Thyroid gland (tissue), 4 donors: ENCODE measurements around the gene UQCR11. TPM values are rescaled to one million over a fixed set of nuclear protein-coding genes. Genes with fewer than 3 reads are reported as not detected.

Experiments
- DNase-seq, 2 donors: peaks; one replicate each; pipeline ENCODE4 v3.0.0-alpha.2; 2019
- H3K27ac ChIP-seq, 3 donors: fragments of 200-600 bp; sonication (generic); 1 replicate in 2 of 3; 2 replicates in 1 of 3; pipeline ENCODE4 v1.5.1; 2016 to 2019; ENCODE audit warnings: mild to moderate bottlenecking in 1 of 3, moderate library complexity in 1 of 3
- H3K27me3 ChIP-seq: fragments of 200-600 bp; sonication (generic); one replicate; pipeline ENCODE4 v1.5.1; 2019
- H3K36me3 ChIP-seq, 2 donors: fragments of 200-600 bp; sonication (generic); one replicate each; pipeline ENCODE4 v1.5.1; 2016 to 2019
- H3K4me1 ChIP-seq, 2 donors: fragments of 200-600 bp; sonication (generic); one replicate each; pipeline ENCODE4 v1.5.1; 2017 to 2019
- H3K4me3 ChIP-seq, 3 donors: fragments of 200-600 bp; sonication (generic); replicated peaks in 1 of 3; 1 replicate in 2 of 3; 2 replicates in 1 of 3; pipeline ENCODE4 v1.5.1; 2016; ENCODE audit warnings: mild to moderate bottlenecking in 1 of 3
- H3K9me3 ChIP-seq: fragments of 200-600 bp; sonication (generic); one replicate; pipeline ENCODE4 v1.5.1; 2017
- CTCF ChIP-seq, 6 experiments: fragments of 200-600 bp in 3 of 6; fragments of 450-650 bp in 3 of 6; sonication (generic) in 3 of 6; IDR thresholded peaks; one replicate each; pipeline ENCODE4 v1.5.1; 2016 to 2019; ENCODE audit warnings: antibody characterized with exemption in 6 of 6, mild to moderate bottlenecking in 2 of 6, inconsistent platforms in 1 of 6, moderate library complexity in 1 of 6
- POLR2A ChIP-seq, 2 donors: fragments of 450-650 bp; IDR thresholded peaks; one replicate each; pipeline ENCODE4 v1.6.1; 2017; ENCODE audit warnings: antibody characterized with exemption in 2 of 2, mild to moderate bottlenecking in 2 of 2, moderate library complexity in 1 of 2
- WGBS, 2 donors: methylation state at CpG; one replicate each; pipeline ENCODE4 v1.1.5; 2017; 5-methylcytosine and 5-hydroxymethylcytosine counted together
- intact Hi-C: fragments of 100-400 bp; cut with DNase I; formaldehyde crosslinking; loops from one replicate; pipeline ENCODE4 v1.15.1; 2023
- total RNA-seq, 4 donors: library from RNA; depleted of rRNA; stranded (reverse); fragments of >200 nt; gene quantifications; one replicate each; pipeline ENCODE4 v1.2.3, GENCODE V29; 2016

Gene UQCR11
- total RNA-seq, 4 donors from 2014 or later = 52.0 to 154 (median 61.9) TPM

- H3K27ac ChIP-seq = no peak overlapping the region
- intact Hi-C loops = no loop called here
- no peaks in the 10 kb centered on the region for H3K27me3 ChIP-seq
- H3K9me3 ChIP-seq = no peaks in the 10 kb centered on the region
- no peak for DNase-seq
- peaks cover 6 to 7% of the 10 kb centered on the region in 2 donors for H3K36me3 ChIP-seq
- H3K4me3 ChIP-seq = no peak overlapping the region
- TF ChIP-seq CTCF (IDR thresholded peaks at IDR 0.05) = no peak
- no peak for TF ChIP-seq POLR2A (IDR thresholded peaks at IDR 0.05)
- 92 to 95% methylated on average over 10 to 11 of the region's 11 CpGs for WGBS, 2 donors
- H3K4me1 ChIP-seq = no peaks in the 10 kb centered on the region
Measured at GRCh38 chr19:1633269-1633826, 28.1 kb upstream of the UQCR11 start.

- Histone ChIP-seq H3K36me3 (peaks cover 4 to 7% of the 10 kb centered on the region in 2 donors), H3K4me1 (no peaks in the 10 kb centered on the region), H3K9me3 (no peaks in the 10 kb centered on the region), H3K27me3 (no peaks in the 10 kb centered on the region), H3K4me3 (no peak overlapping the region), H3K27ac (no peak overlapping the region)
- no peak for DNase-seq
- TF ChIP-seq CTCF (IDR thresholded peaks at IDR 0.05) (no peak), POLR2A (IDR thresholded peaks at IDR 0.05) (no peak)
- WGBS, 2 donors = 96 to 97% methylated on average over 10 to 11 of the region's 26 CpGs
- intact Hi-C loops = no loop called here
Measured at GRCh38 chr19:1632462-1633268, 27.4 kb upstream of the UQCR11 start.

GRCh38 chr19:1631557-1632100, 26.4 kb upstream of the UQCR11 start:
- Histone ChIP-seq H3K9me3 (no peaks in the 10 kb centered on the region), H3K36me3 (peaks cover 4 to 7% of the 10 kb centered on the region in 2 donors), H3K4me3 (no peak overlapping the region), H3K4me1 (no peaks in the 10 kb centered on the region), H3K27ac (no peak overlapping the region), H3K27me3 (no peaks in the 10 kb centered on the region)
- TF ChIP-seq CTCF (IDR thresholded peaks at IDR 0.05) = no peak
- TF ChIP-seq POLR2A (IDR thresholded peaks at IDR 0.05) = no peak
- intact Hi-C loops = no loop called here
- WGBS, 2 donors = 94 to 95% methylated on average over 12 to 28 of the region's 31 CpGs
- no peak for DNase-seq

GRCh38 chr19:1630811-1631210, 25.5 kb upstream of the UQCR11 start:
- TF ChIP-seq POLR2A (IDR thresholded peaks at IDR 0.05) (no peak), CTCF (IDR thresholded peaks at IDR 0.05) (no peak)
- Histone ChIP-seq H3K4me1 (no peaks in the 10 kb centered on the region), H3K4me3 (no peak overlapping the region), H3K27ac (no peak overlapping the region), H3K27me3 (no peaks in the 10 kb centered on the region), H3K36me3 (peaks cover 4 to 7% of the 10 kb centered on the region in 2 donors), H3K9me3 (no peaks in the 10 kb centered on the region)
- intact Hi-C loops = no loop called here
- no peak for DNase-seq
- WGBS, 2 donors = 84% methylated on average over 6 of the region's 17 CpGs; no CpG with 5 or more reads in 1 of the 2 donors

- Histone ChIP-seq H3K36me3 (peaks cover 4 to 7% of the 10 kb centered on the region in 2 donors), H3K4me3 (no peak overlapping the region), H3K9me3 (no peaks in the 10 kb centered on the region), H3K4me1 (no peaks in the 10 kb centered on the region), H3K27me3 (no peaks in the 10 kb centered on the region), H3K27ac (no peak overlapping the region)
- intact Hi-C loops = no loop called here
- 92 to 97% methylated on average over 10 to 15 of the region's 20 CpGs for WGBS, 2 donors
- TF ChIP-seq CTCF (IDR thresholded peaks at IDR 0.05) (no peak), POLR2A (IDR thresholded peaks at IDR 0.05) (no peak)
- no peak for DNase-seq
Measured at GRCh38 chr19:1630012-1630411, 24.8 kb upstream of the UQCR11 start.
